ENCODE results near the gene PPP2CA. TPM values are rescaled to one million over a fixed set of nuclear protein-coding genes. Genes with fewer than 3 reads are reported as not detected.

PPP2CA gene
- total and polyA plus RNA-seq, 8 donors, result 109 to 153 (median 135) TPM

- H3K27me3 ChIP-seq, result no peaks in the 10 kb centered on the region
- TF ChIP-seq CTCF (IDR thresholded peaks at IDR 0.05), result no peak
- no peak overlapping the region for H3K4me3 ChIP-seq
- no peaks in the 10 kb centered on the region for H3K4me1 ChIP-seq
- no peak overlapping the region for H3K27ac ChIP-seq
- intact Hi-C loops (cut with DNase I), result no loop called here
- peaks cover 4 to 61% of the 10 kb centered on the region in 2 donors for H3K36me3 ChIP-seq
- ATAC-seq (no peak), DNase-seq (no peak)
- no peaks in the 10 kb centered on the region for H3K9me3 ChIP-seq
Observed at GRCh38 chr5:134195666-134196065, 30.2 kb downstream of the PPP2CA start.

- Histone ChIP-seq H3K4me1 (no peaks in the 10 kb centered on the region), H3K36me3 (no peaks in the 10 kb centered on the region), H3K4me3 (no peak overlapping the region), H3K9me3 (no peaks in the 10 kb centered on the region), H3K27ac (no peak overlapping the region), H3K27me3 (no peaks in the 10 kb centered on the region)
- ATAC-seq, result no peak
- DNase-seq, result no peak
- no peak for TF ChIP-seq CTCF (IDR thresholded peaks at IDR 0.05)
- intact Hi-C loops (cut with DNase I), result loop anchor here in 1 of 2 donors (10.0 kb wide), 1 partner anchor 96 kb away; no protein-coding TSS in a partner anchor
Observed at GRCh38 chr5:134189031-134189430, 36.8 kb downstream of the PPP2CA start.

DNA sequence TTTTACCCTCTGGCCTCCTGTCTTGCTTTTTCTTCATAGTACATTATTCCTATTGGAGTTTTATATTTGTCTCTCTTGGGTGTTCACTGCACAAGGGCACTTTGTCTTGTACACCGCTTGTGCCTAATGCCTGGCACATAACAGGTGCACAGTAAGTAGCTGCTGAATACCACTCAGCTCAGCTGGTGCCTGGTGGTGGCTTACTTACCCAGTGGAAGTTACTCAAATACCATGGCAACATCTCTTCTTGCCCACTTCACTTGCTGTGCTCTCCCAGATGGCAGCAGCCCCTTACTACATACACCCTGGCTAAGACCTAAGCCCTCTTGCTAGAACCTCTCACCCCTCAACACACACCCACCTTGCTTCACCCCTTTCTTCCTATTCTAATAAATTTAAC, 37.8 kb downstream of the PPP2CA start:
- no peak for ATAC-seq
- H3K36me3 ChIP-seq, result no peaks in the 10 kb centered on the region
- no peak for TF ChIP-seq CTCF (IDR thresholded peaks at IDR 0.05)
- intact Hi-C loops (cut with DNase I), result loop anchor here in 1 of 2 donors (10.0 kb wide), 1 partner anchor 97 kb away; no protein-coding TSS in a partner anchor
- no peak overlapping the region for H3K27ac ChIP-seq
- H3K27me3 ChIP-seq, result no peaks in the 10 kb centered on the region
- DNase-seq, result no peak
- H3K4me1 ChIP-seq, result no peaks in the 10 kb centered on the region
- H3K9me3 ChIP-seq, result no peaks in the 10 kb centered on the region
- H3K4me3 ChIP-seq, result no peak overlapping the region

DNA sequence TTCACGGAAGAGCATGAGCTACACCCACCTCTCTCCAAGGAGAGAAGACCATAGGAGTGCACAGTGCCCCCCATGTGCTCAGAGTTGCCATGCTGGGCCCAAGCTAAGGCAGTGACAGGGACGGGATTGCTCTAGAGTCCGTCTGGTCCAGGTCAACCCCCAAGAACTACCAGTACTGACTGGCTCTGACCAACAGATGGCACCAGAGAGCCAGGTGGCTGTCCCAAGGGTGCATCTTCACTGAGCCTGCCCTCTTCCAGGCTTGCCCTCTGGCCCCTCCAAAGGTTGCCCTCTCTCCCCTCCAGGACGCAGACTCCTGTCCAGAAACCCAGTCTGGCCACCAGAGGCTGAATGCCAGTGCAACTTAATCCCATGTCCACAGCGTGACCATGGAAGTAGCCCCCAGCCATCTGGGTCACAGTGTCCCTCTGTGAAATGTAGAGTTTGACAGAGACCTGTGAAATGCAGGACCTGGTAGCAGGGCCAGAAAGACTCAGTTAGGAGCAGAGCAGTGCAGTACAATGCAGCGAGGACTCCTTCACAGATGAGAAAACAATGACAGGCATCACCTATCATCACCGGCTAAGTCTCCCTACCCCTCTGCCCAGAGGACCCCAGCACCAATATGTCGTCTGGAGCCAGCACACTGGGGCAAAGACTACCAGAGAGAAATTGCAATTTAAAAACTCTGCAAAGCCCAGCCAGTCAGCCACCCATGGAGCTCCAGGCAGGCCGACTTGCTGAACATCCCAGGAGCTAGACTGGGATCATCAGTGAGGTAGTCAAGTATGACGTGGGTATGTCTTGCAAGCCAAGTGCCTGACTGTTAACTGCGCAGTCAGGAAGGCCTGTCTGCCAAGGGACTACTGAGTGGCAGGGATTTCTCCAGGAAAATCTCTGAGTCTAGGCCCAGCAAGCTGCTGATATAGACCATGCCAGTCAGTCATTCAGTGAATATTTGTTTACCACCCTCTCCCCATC, 41.4 kb downstream of the PPP2CA start:
- intact Hi-C loops (cut with DNase I), result loop anchor here (2.0 to 10.0 kb wide), 2 partner anchors 100 to 106 kb away; no protein-coding TSS in a partner anchor
- DNase-seq (peak; percentile 25 to 78 (median 72)), ATAC-seq (peak; percentile 98)
- Histone ChIP-seq H3K4me1 (no peaks in the 10 kb centered on the region), H3K4me3 (no peak overlapping the region), H3K27me3 (no peaks in the 10 kb centered on the region), H3K9me3 (no peaks in the 10 kb centered on the region), H3K36me3 (no peaks in the 10 kb centered on the region), H3K27ac (no peak overlapping the region)
- peak; percentile 85 to 93 for TF ChIP-seq CTCF (IDR thresholded peaks at IDR 0.05)

DNA sequence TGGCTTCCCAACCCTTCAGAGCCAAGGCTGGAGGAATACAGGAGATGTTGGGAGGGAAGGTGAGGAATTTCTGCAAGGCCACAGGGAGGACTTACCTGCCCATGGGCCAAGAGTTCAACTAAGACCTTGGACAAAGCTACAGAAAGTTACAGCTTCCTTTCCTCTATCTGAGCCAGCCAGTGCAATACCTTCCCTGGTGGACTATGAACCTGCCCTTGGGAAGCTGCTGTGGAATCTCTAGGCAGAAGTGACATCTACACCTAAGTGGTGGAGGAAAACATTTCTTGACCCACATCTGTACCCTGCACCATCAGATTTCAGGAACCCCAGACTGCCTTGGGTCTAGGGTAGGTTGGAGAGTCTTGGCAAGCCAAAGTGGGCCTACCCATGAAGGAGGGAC, 42.4 kb downstream of the PPP2CA start:
- Histone ChIP-seq H3K4me1 (no peaks in the 10 kb centered on the region), H3K27me3 (no peaks in the 10 kb centered on the region), H3K36me3 (no peaks in the 10 kb centered on the region), H3K27ac (no peak overlapping the region), H3K4me3 (no peak overlapping the region), H3K9me3 (no peaks in the 10 kb centered on the region)
- ATAC-seq (no peak), DNase-seq (no peak)
- no peak for TF ChIP-seq CTCF (IDR thresholded peaks at IDR 0.05)
- intact Hi-C loops (cut with DNase I), result loop anchor here in 1 of 2 donors (10.0 kb wide), 1 partner anchor 101 kb away; no protein-coding TSS in a partner anchor

All from left lung (tissue), 10 donors.